Amniotic stem cell (primary cell): ENCODE measurements around the gene C1orf94.

ENCODE experiments used
- DNase-seq: peaks from one replicate; lab custom pipeline; 2025; lab: John Stamatoyannopoulos, UW

The C1orf94 gene, protein sequence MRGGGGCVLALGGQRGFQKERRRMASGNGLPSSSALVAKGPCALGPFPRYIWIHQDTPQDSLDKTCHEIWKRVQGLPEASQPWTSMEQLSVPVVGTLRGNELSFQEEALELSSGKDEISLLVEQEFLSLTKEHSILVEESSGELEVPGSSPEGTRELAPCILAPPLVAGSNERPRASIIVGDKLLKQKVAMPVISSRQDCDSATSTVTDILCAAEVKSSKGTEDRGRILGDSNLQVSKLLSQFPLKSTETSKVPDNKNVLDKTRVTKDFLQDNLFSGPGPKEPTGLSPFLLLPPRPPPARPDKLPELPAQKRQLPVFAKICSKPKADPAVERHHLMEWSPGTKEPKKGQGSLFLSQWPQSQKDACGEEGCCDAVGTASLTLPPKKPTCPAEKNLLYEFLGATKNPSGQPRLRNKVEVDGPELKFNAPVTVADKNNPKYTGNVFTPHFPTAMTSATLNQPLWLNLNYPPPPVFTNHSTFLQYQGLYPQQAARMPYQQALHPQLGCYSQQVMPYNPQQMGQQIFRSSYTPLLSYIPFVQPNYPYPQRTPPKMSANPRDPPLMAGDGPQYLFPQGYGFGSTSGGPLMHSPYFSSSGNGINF

DNA sequence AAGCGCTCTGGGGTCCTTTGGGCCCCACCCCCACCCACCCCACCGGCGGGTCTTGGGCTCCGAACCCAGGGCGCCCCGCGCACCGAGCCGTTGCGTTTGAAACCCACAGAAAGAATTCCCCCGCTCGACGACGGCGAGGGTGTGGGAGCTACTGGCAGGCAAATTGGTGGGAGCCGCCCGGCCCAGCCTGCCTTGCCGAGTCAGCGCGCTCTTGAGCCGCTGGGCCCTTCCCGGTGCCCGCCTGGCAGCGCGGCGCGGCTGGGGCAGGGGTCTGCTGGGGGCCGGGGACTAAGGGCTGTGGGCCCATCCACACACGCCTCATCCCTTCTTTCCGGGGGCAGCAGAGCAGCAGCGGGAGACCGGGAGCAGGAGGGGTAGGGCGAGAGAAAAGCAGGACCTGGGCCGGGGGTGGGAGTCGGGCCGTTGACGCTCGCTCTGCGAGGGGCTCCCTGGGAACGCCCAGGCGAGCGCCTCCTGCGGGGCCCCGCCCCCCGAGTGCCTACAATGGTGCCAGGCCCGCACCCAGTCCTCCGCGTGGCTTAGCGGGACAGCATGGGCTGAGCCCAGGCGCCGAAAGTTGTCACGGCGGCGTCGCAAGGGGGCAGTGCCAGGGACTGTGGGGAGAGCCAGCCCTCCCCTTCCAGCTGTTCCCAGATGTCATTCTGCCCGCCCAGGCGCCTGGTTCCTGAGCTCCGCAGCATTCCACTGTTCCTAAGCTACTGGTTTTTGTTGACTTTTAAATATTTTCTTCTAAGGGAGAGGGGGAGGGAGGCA is at the start of gene C1orf94:
TSS of gene C1orf94 (plus strand) at position 78 of the 774 bp plus-strand sequence. CDS start 883 bp downstream, outside the sequence.
- DNase-seq = no peak

DNA sequence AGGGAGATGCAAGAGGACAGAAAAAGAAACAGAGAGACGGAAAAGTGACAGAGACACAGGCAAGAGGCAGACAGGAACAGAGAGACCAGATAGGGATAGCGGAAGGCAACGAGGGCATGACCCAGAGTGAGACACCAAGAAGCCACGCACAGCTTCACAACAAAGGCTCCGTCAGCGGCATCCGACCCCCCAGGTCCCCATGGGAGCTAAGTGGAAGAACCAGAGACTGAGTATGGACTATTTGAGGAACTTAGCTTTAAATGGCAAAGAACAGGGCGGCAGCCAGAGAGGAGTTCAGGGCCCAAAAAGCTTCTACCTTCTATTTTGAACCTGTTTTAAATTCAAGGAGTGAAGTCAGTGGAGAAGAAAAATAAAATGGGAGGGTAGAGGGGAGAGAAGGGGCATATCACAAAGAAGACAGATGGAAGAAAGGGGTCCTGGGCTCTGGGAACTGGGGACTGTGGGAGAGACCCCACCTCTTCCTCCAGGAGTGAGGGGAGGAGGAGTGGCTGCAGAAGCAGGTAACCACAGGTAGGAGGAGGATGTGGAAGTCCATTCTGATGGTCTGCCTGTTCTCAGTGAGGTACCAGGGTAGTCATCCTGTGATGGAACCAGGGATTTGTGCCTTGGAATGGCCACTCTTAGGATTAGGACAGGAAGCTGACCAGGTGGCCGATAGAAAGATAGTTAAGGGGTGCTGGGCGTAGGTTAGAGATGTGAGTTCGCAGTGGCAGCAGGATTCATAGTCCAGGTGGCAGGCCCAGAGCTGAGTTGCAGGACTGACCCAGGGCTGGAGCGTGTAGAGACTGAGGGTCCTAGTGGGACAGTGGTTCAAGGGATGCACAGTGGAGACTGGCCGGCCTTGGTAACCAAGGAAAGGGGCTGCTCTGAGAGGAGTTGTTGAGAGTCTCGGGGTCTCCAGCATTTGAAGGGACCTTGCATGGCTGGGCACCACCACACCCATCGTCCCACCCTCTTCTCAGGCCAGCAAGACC is 49.4 kb upstream of the C1orf94 start:
- DNase-seq = no peak

DNA sequence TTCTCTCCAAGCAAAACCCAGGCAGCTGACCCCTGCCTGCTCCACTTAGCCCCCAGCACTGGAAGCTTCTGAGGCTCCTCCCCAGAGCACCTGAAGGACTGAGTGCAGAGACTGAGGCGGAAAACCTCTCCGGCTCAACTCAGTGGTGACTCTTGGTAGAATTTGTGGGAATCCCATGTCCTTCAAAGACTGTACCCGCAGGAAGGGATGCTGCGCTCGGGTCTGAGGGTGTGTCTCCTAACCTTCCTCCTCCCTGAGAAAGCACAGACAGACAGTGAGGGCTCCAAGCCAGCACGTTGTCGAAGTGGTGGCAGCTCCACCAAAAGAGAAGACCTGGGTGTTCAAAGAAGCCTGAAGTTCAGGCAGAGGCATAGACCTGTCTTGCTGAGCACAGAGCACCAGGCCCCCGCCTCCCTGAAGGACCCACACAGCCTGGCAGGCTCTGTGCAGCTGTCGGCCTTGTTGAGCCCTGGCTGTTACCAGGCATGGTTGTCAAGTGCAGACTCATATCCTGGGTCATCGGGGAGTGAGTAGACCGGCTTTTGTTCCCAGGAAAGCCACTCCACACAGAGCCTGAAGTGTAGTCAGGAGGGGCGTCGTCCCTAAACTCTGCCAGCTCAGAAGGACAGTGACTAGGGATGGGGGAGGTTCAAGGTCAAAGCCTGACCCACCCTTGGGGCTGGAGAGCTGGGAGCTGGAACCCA is 48.4 kb upstream of the C1orf94 start:
- DNase-seq = no peak

DNA sequence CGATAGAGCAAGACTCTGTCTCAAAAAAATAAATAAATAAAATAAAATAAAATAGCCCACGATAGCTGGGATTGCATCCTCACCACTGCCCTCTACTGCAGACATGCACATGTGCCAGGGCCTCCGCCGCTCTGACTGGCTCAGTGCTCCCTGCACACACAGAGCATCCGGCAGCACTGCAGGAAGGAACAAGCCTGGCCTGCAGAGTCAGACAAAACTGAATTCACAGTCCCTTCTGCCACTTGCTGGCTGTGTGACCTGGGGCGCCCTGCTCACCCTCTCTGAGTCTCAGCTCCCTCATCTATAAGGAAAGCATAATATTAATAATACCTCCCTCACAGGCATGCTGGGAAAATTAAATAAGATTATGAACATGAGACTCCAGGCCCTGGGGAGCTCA is 47.1 kb upstream of the C1orf94 start:
- no peak for DNase-seq

DNA sequence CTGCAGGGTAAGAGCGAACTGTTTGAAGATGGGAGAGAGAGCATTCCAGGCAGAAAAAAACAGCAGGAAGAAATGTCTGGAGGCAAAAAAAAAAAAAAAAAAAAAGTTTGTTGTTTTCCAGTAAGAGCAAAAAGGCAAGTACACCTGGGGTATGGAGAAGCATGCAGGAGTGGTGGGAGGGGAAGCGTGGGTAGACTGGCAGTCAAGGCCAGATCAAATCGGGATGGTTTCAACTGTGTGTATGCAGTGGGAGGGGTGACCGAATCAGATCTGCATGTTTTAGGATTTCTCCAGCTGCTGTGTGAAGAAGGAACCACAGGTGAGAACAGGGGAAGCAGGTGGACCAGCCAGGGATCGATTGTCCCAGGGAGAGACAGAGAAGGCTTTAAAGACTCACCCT is 46.4 kb upstream of the C1orf94 start:
- DNase-seq = no peak

DNA sequence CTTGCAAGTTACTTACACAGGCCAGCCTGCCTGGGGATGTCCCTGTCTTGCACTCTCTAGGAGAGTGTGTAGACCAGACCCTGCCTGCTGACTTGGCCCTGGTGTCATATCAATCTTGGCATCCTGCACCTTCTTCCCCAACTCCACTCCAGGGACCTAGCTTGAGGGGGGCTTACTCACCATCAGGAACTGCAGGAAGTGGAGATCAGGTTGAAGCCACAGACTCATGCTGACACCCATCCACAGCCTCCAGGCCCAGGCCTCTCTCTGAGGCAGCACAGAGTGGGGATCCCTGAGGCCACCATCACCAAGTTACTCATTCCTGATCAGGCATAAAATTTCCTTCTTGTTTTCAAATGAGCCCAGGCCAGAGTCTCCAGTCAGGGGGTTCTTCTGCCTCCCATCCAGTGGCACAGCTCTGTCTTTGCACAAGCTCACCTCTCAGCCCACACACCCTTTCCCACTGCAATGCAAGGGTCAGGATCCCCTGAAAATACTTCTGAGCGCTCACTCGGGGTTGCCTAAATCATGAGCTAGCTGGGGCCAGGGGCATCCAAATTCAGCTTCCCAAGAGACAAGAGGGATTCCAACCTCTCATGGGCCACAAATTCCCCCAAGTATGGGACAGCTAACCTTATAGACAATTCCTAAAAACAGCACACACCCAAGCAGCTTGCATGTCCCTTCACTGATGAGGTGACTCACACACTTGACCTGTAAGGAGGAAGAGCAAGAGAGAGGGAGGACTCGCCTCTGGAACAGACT is 45.1 kb upstream of the C1orf94 start:
- no peak for DNase-seq

DNA sequence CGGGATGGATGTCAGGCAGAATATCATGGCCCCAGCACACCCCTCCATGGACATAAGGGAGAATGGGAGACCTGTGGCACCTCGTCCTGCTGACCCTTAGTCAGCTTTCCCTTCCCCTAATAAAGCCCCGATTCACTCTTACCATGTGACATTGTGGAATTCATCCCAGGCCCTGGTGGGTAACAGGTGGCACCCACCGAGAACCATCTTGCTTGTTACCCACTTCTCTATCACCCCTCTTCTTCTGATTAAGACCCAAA is 44.6 kb upstream of the C1orf94 start:
- no peak for DNase-seq

DNA sequence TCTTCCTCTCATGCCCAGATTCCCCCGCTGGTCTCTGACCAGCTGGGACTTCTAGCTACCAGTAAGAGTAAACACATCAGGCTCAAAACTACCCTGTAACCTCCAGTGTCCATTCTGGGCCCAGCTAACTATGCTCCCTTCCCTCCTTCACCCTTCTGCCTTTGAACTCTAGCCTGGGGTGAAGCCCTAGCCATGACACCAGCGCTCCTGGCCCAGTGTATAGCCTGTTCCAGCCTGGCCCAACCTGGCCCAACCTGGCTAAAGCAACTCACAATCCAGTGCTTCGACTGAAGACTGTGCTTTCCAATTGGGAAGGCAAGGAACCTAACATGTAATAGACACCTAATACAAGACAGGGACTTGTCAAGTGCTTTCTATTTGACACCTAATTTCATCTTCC is 39.3 kb upstream of the C1orf94 start:
- no peak for DNase-seq

DNA sequence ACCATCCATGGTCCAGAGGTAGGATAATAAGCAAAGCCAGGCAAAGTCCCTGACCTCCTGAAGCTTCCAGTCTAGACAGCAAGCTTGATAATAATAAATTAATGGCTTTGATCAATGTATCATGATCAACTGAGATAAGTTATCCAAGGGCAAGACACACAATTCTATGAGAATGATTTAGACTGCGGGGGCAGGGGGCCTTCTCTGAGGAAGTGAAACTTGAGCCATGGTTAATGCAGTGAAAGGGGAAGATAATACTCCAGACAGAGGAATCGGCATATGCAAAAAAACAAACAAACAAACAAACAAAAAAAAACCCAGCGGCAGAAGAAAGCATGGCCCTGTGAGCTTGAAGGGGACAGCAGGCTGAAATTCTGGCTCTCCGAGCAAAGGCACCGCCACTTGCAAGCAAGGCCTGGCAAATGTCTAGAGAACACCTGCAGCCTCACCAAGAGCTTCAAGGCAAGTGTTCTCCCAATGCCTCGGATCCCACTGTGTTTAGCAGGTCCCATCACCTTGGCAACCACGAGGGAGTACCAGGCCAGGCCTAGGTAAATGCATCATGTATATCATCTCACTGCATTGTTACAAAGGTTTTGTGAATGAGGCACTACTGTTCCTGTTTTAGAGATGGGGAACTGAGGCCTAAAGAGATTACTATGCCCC is 36.6 kb upstream of the C1orf94 start:
- DNase-seq = no peak

DNA sequence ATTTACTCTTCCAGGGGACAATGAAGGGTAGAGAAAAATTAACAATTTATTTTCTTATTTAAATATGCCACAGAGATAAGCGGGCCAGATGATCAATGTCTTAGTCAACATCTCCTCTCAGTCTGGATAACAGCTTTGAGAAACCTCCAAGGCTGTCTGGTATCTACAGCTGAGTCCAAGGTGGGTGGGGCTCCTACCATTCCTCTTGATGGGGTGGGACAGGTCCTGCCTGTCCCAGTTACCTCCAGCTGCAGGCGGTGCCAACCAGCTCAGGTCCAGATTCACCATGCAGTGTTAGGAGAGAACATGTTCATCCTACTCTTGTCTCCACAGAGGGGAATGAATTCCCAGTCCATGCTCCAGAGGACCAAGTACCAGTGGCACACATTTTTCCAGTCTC is 32.7 kb upstream of the C1orf94 start:
- DNase-seq = no peak

DNA sequence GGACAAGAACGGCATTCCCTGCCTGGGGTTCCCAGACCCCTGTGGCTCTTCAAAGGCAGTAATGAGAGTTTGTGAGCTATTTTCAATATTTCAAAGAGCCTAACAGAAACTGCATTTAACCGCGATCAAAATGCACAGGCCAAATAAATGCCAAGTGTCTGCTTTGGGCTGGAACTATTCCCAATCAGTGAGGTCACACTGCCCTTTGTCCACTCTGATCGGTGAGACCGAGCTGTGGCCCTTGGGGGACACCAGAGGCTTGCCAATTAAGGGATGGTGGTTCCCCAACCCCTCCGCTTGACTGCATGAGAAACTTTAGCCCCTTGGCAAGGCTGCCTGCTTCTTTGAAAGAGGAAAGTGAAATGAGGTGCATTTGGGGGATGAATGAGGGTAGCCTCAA is 31.9 kb upstream of the C1orf94 start:
- no peak for DNase-seq

DNA sequence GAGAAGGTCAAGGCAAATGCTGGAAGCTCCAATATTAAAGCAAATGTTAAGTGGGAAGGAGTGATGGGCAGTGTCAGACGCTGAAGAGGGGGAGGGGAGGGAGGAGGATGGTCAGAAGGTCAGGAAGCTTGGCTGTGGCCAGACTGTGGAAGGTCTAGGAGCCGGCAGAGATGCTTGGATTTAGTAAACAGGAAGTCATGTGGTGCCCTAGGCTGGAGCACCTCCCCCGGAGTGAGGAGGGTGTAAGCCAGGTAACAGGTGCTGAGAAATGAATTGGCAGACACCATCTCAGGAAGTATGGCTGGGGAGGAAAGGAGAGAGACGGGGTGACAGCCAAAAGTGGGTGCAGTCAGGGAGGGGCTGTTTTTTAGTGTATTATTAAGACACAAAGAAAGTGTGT is 29.4 kb upstream of the C1orf94 start:
- DNase-seq = no peak

DNA sequence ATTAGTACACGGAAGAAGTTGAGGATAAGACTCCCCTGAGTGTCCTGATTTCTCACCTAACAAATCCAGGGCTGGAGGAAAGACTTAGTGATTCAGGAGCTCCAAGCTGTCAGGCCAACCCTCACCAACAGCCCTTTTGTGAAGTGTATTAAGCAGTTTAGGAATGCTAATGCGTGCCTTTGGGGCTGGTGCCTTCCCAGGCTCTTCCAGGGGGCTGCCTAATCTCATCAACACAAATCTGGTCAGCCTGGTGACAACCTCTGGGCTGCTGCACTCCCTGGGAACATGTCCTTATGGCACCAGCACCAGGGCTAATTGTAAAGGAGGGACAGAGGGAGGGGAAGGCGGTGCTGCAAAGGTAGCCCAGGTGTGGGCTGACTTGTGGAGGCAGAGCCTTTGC is 27.2 kb upstream of the C1orf94 start:
- no peak for DNase-seq

DNA sequence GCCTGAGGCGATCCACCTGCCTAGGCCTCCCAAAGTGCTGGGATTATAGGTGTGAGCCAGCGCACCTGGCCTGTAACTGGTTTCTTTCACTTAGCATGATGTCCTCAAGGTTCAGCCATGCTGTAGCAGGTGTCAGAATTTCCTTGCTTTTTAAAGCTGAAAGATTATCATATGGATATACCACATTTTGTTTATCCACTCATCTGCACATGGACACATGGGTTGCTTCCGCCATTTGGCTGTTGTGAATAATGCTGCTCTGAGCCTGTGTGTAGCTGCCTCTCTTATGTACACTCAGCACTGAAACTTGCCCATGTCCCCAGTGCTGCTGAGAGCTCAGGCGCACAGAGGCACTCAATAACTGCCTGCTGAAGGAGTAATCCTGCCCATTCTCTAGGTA is 23.5 kb upstream of the C1orf94 start:
- DNase-seq = no peak

DNA sequence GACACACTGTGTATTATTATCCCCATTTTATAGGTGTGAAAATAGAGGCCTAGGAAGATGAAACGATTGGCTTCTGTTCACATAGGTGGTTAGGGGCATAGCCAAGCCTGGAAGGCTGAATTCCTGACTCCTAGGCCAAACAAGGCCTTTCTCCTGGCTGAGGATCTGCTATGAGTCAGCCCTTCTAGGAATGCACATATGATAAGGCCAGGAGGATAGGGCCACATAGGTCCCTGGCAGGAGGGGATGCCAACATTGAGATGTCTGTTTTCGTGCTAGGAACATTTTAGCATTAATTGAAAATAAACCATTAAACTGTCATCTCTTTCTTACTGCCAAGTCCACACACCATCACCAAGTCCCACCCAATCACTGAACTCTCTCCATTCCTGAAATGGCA is 20.8 kb upstream of the C1orf94 start:
- DNase-seq = no peak

DNA sequence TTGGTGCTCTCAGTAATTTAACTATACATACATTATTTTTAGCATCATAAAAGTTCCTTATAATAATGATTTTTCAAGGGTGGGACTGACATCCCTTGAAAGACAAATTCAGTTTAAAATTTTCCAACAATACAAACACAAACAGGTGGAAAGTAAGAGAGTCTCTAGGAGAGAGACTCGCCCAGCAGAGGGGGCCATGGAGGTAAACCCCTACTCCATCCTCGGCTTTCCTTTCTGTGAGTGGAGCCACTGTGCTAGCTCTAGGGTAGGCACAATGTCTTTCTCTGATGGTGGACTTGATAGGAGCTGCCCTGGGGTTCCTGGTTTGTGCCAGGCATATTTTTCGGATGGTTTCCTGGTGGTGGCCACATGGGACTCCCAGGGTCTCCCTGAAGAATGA is 20.0 kb upstream of the C1orf94 start:
- no peak for DNase-seq

DNA sequence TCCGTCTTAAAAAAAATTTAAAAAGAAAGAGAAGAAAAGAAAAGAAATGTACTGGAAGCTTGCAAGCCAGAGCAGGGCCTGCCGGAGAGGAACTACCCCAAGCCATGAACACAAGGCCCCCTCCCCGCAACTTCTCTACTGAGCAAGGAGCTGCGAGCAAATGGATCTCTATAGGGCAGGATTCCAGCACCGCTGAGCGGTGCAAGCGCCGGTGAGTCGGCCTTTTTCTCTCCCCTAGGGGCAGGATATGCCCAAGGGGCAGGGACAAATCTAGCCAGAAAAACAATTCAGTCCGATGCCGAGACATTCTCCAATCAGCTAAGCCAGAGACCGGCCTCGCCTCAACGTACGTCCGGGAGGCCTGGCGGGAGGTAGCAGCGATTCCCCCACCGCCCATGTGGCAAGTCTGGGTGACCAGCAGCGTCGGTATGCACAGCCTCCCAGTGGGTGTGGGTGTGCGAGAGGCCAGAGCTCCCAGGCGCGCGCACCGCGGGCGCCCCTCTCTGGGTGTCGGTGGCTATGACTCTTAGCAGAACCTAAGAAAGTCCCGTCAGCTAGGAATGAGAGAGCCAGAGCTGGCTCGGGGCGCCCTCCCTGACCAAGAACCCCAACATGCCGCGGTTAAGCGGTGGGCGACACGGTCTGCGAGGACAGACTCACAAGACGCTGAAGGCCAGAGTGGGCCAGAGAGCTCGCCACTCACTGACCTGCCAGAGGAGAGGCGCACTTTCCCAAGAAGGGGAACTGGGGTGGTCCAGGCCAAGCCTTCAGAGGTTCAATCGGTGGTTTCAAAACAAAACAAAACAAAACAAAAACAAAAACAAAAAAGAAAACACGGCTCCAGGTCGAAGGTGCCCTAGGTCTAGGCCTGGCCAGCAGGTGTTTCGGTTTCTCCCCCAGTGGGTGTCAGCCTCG is 13.6 kb upstream of the C1orf94 start:
- peak; percentile 71 for DNase-seq

DNA sequence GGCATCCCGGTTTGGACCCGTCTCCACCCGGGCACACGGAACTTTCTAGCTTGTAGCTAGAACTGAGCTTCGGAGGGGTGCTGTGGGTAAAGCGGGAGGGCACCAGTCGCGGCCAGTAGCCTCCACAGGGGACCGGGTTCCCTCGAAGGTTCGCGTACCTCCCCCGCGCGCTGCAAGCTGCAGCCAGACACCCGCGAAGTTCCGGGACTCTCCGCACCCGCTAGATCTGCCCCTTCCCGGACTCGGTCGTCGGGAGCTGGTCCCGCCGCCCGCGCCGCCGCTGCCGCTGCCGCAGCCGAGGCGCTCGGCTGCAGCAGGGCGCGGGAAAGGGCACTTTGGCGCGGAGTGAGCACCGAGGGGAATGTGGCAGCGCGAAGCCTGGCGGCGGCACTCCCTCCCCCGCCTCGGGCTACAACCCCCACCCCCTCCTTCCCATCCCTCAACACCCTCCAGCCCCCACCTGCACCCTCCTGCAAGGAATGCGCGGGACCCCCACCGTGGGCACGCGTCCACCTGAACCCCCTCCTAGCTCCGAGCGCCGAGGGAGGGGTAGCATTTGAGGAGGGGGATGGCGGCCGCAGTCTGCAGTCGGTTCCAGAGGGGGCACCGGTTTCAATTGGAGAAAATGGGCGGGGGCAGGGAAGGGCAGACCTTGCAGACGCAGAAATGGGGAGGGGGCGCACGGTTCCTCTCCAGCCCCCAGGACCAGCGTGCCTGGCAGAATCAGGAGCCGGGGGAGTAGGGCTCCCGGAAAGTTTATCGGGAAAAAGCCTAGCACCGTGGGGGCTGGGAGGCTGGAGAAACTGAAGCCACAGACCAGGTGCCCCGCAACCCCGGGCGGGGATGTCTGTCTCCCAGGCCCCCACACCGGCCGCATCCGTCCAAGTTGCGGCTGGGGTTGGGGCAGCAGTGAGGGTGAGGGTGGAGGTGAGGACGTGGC is 12.6 kb upstream of the C1orf94 start:
- no peak for DNase-seq
